Nephron progenitor cell (in vitro differentiated cells): Measurements from ENCODE around the gene TMOD2.

ENCODE experiments used
- DNase-seq: peaks from one replicate; pipeline ENCODE4 v3.0.0; 2021
- H3K27ac Mint-ChIP-seq: 2 replicates; pipeline ENCODE4 v1.8.0; 2021; ENCODE audit warnings: mild to moderate bottlenecking, moderate library complexity, mixed read lengths
- H3K27me3 Mint-ChIP-seq: 2 replicates; pipeline ENCODE4 v1.8.0; 2021; ENCODE audit warnings: mild to moderate bottlenecking, low read depth, mixed read lengths; ENCODE audit not compliant: poor library complexity
- H3K36me3 Mint-ChIP-seq: 2 replicates; pipeline ENCODE4 v1.8.0; 2021; ENCODE audit warnings: low read depth, mixed read lengths
- H3K4me1 Mint-ChIP-seq: 2 replicates; pipeline ENCODE4 v1.8.0; 2021; ENCODE audit warnings: mixed read lengths
- H3K4me3 Mint-ChIP-seq: 2 replicates; pipeline ENCODE4 v1.8.0; 2021; ENCODE audit warnings: mild to moderate bottlenecking, moderate library complexity, mixed read lengths
- H3K9me3 Mint-ChIP-seq: 2 replicates; pipeline ENCODE4 v1.8.0; 2021; ENCODE audit warnings: mild to moderate bottlenecking, moderate library complexity, mixed read lengths
- CTCF ChIP-seq: fragments of 200-600 bp; sonication (generic); IDR thresholded peaks from 2 replicates; pipeline ENCODE4 v1.5.0; 2021; ENCODE audit warnings: antibody characterized with exemption

Gene TMOD2

GRCh38 chr15:51709031-51709430 lies 42.4 kb upstream of the TMOD2 start:
- DNase-seq: no peak
- H3K27ac Mint-ChIP-seq: no peak overlapping the region
- H3K9me3 Mint-ChIP-seq: no peaks in the 10 kb centered on the region
- TF ChIP-seq CTCF: no peak
- H3K4me1 Mint-ChIP-seq: no peaks in the 10 kb centered on the region
- H3K27me3 Mint-ChIP-seq: no peaks in the 10 kb centered on the region
- no peak overlapping the region for H3K4me3 Mint-ChIP-seq
- no peaks in the 10 kb centered on the region for H3K36me3 Mint-ChIP-seq

- H3K4me3 Mint-ChIP-seq: no peak overlapping the region
- H3K9me3 Mint-ChIP-seq: no peaks in the 10 kb centered on the region
- no peak overlapping the region for H3K27ac Mint-ChIP-seq
- H3K36me3 Mint-ChIP-seq: no peaks in the 10 kb centered on the region
- DNase-seq: no peak
- TF ChIP-seq CTCF: no peak
- no peaks in the 10 kb centered on the region for H3K27me3 Mint-ChIP-seq
- peaks cover 9% of the 10 kb centered on the region for H3K4me1 Mint-ChIP-seq
Measured at GRCh38 chr15:51714162-51714561, 37.2 kb upstream of the TMOD2 start.

- Mint-ChIP-seq H3K27me3 (no peaks in the 10 kb centered on the region), H3K4me1 (peaks cover 9% of the 10 kb centered on the region), H3K36me3 (no peaks in the 10 kb centered on the region), H3K27ac (no peak overlapping the region), H3K4me3 (no peak overlapping the region), H3K9me3 (no peaks in the 10 kb centered on the region)
- no peak for DNase-seq
- TF ChIP-seq CTCF: no peak
Measured at GRCh38 chr15:51714911-51715310, 36.5 kb upstream of the TMOD2 start.

GRCh38 chr15:51718219-51718618 lies 33.2 kb upstream of the TMOD2 start:
- no peak for TF ChIP-seq CTCF
- Mint-ChIP-seq H3K36me3 (no peaks in the 10 kb centered on the region), H3K27ac (no peak overlapping the region), H3K27me3 (no peaks in the 10 kb centered on the region), H3K4me1 (peaks cover 9% of the 10 kb centered on the region), H3K4me3 (no peak overlapping the region), H3K9me3 (no peaks in the 10 kb centered on the region)
- no peak for DNase-seq

GRCh38 chr15:51718746-51719145 lies 32.7 kb upstream of the TMOD2 start:
- H3K4me3 Mint-ChIP-seq: no peak overlapping the region
- H3K27me3 Mint-ChIP-seq: no peaks in the 10 kb centered on the region
- no peak for TF ChIP-seq CTCF
- H3K36me3 Mint-ChIP-seq: no peaks in the 10 kb centered on the region
- H3K4me1 Mint-ChIP-seq: peaks cover 9% of the 10 kb centered on the region
- no peaks in the 10 kb centered on the region for H3K9me3 Mint-ChIP-seq
- DNase-seq: no peak
- no peak overlapping the region for H3K27ac Mint-ChIP-seq

GRCh38 chr15:51720201-51720995 lies 31.0 kb upstream of the TMOD2 start:
- Mint-ChIP-seq H3K27me3 (peaks cover 3% of the 10 kb centered on the region), H3K4me3 (no peak overlapping the region), H3K36me3 (no peaks in the 10 kb centered on the region), H3K9me3 (no peaks in the 10 kb centered on the region), H3K4me1 (peaks cover 9% of the 10 kb centered on the region), H3K27ac (no peak overlapping the region)
- no peak for DNase-seq
- TF ChIP-seq CTCF: no peak
